GM12864 (cell line): Measurements from ENCODE around the gene ANK3.

Experiments used
- DNase-seq: peaks from one replicate; pipeline ENCODE4 v3.0.0-alpha.2; 2011; ENCODE audit warnings: low read depth
- H3K4me3 ChIP-seq: 2 replicates; pipeline ENCODE4 v1.5.1; 2011; ENCODE audit warnings: mild to moderate bottlenecking, low read depth, low read length, control low read depth
- CTCF ChIP-seq: IDR thresholded peaks from 2 replicates; pipeline ENCODE4 v1.5.1; 2011; ENCODE audit warnings: low read depth, mild to moderate bottlenecking, moderate library complexity, low read length, control low read depth, inconsistent platforms; ENCODE audit errors: missing control alignments

Gene ANK3

GRCh38 chr10:60351191-60351853 is 38.4 kb downstream of the ANK3 start:
- H3K4me3 ChIP-seq = no peak overlapping the region
- no peak for TF ChIP-seq CTCF
- DNase-seq = no peak

GRCh38 chr10:60350400-60350799 is 39.3 kb downstream of the ANK3 start:
- DNase-seq = no peak
- TF ChIP-seq CTCF = no peak
- H3K4me3 ChIP-seq = no peak overlapping the region

- TF ChIP-seq CTCF = no peak
Measured at GRCh38 chr10:60349426-60349825, 40.2 kb downstream of the ANK3 start.

GRCh38 chr10:60348982-60349381 is 40.7 kb downstream of the ANK3 start:
- no peak for DNase-seq
- no peak for TF ChIP-seq CTCF
- H3K4me3 ChIP-seq = no peak overlapping the region

More at GRCh38 chr10:60349426-60349825, 40.2 kb downstream of the ANK3 start:
- H3K4me3 ChIP-seq = no peak overlapping the region
- DNase-seq = no peak

- H3K4me3 ChIP-seq = no peak overlapping the region
- no peak for TF ChIP-seq CTCF
- no peak for DNase-seq
Measured at GRCh38 chr10:60347270-60347669, 42.4 kb downstream of the ANK3 start.

- no peak for TF ChIP-seq CTCF
- DNase-seq = no peak
- no peak overlapping the region for H3K4me3 ChIP-seq
Measured at GRCh38 chr10:60346661-60347060, 43.0 kb downstream of the ANK3 start.

- DNase-seq = no peak
- TF ChIP-seq CTCF = no peak
- H3K4me3 ChIP-seq = no peak overlapping the region
Measured at GRCh38 chr10:60343254-60343653, 46.4 kb downstream of the ANK3 start.
